ENCODE results near the gene RUFY1. TPM values are rescaled to one million over a fixed set of nuclear protein-coding genes. Genes with fewer than 3 reads are reported as not detected.

The RUFY1 gene
- total RNA-seq, 1 experiment from 2014 or later = 34.0 TPM

GRCh38 chr5:179599100-179599499 is 48.7 kb downstream of the RUFY1 start (continued):
- no peak for TF ChIP-seq E2F4 (CRISPR knock-in tag; IDR thresholded peaks at IDR 0.05; ENCODE audit: borderline replicate concordance, low read depth)
- TF ChIP-seq HMGA2 (CRISPR knock-in tag; IDR thresholded peaks at IDR 0.05) = no peak
- no peak for TF ChIP-seq NFYB (CRISPR knock-in tag; conservative IDR thresholded peaks at IDR 0.05; ENCODE audit: low read depth)
- TF ChIP-seq NR2C2 (CRISPR knock-in tag; IDR thresholded peaks at IDR 0.05) = no peak
- TF ChIP-seq CBFB (CRISPR knock-in tag; IDR thresholded peaks at IDR 0.05; ENCODE audit: low read depth) = no peak
- TF ChIP-seq SMAD3 (CRISPR knock-in tag; IDR thresholded peaks at IDR 0.05; ENCODE audit: borderline replicate concordance) = no peak

DNA sequence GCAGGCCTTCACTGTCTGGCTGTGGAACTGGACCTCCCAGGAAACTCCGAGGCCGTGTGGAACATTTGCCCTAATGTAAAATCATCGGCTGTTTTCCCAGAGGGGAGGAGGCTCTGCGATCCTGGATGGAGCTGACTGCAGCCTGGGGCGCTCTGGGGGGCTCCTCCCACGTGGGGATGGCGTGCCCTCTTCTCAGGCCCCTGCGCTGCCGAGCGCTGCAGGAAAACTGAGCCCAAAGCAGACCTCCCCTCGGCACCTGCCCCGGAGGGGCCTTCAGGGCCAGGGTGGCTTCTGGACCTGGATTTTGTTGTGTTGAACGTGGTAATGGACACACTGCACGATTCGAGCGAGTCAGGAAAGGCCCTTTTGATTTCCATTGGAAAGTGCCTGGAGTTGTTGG is 49.2 kb downstream of the RUFY1 start:
- H3K27me3 Mint-ChIP-seq (ENCODE audit: low read depth) = no peaks in the 10 kb centered on the region
- DNase-seq (ENCODE audit: low spot score) = no peak
- TF ChIP-seq, protein P1, sequence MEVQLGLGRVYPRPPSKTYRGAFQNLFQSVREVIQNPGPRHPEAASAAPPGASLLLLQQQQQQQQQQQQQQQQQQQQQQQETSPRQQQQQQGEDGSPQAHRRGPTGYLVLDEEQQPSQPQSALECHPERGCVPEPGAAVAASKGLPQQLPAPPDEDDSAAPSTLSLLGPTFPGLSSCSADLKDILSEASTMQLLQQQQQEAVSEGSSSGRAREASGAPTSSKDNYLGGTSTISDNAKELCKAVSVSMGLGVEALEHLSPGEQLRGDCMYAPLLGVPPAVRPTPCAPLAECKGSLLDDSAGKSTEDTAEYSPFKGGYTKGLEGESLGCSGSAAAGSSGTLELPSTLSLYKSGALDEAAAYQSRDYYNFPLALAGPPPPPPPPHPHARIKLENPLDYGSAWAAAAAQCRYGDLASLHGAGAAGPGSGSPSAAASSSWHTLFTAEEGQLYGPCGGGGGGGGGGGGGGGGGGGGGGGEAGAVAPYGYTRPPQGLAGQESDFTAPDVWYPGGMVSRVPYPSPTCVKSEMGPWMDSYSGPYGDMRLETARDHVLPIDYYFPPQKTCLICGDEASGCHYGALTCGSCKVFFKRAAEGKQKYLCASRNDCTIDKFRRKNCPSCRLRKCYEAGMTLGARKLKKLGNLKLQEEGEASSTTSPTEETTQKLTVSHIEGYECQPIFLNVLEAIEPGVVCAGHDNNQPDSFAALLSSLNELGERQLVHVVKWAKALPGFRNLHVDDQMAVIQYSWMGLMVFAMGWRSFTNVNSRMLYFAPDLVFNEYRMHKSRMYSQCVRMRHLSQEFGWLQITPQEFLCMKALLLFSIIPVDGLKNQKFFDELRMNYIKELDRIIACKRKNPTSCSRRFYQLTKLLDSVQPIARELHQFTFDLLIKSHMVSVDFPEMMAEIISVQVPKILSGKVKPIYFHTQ (CRISPR knock-in tag; IDR thresholded peaks at IDR 0.05) = no peak
- no peak overlapping the region for H3K4me3 Mint-ChIP-seq
- peaks cover 57% of the 10 kb centered on the region for H3K36me3 Mint-ChIP-seq
- no peak for ATAC-seq
- no peaks in the 10 kb centered on the region for H3K9me3 Mint-ChIP-seq
- no peaks in the 10 kb centered on the region for H3K4me1 Mint-ChIP-seq
- ChIA-PET CTCF (interaction anchor here (1.2 kb wide), 1 partner anchor 69 kb away, joined by 3 read pairs; no protein-coding TSS in a partner anchor), POLR2A (no interaction called here)
- H3K27ac Mint-ChIP-seq = no peak overlapping the region

DNA sequence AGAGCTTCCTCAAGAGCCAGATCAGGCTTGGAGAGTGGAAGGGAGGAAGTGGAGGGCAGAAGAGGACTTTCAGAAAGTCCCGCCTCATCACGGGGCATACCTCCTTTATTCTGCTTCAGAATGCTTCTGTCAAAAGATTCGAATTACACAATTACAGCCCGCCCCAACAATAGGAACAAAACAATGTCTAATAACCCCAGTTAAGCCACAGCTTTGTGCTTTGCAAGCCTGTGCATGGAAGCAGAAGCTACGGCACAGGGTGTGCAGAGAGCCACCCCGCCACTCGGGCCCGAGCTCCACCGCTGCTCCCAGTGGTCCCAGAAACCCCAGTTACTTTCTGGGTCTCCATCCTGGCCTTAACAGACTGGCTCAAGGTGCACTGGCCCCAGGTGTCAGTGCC is 49.6 kb downstream of the RUFY1 start:
- no peaks in the 10 kb centered on the region for H3K9me3 Mint-ChIP-seq
- ChIA-PET CTCF (interaction anchor here (0.6 to 1.2 kb wide), 2 partner anchors 68 to 176 kb away, joined by 3 to 4 read pairs; no protein-coding TSS in a partner anchor), POLR2A (interaction anchor here (0.7 kb wide), 1 partner anchor 397 kb away, joined by 10 read pairs; no protein-coding TSS in a partner anchor)
- H3K27me3 Mint-ChIP-seq (ENCODE audit: low read depth) = no peaks in the 10 kb centered on the region
- peaks cover 53% of the 10 kb centered on the region for H3K36me3 Mint-ChIP-seq
- H3K4me1 Mint-ChIP-seq = no peaks in the 10 kb centered on the region
- H3K4me3 Mint-ChIP-seq = no peak overlapping the region
- ATAC-seq (no peak), DNase-seq (ENCODE audit: low spot score) (no peak)
- no peak overlapping the region for H3K27ac Mint-ChIP-seq
- TF ChIP-seq GRHL2 (CRISPR knock-in tag; IDR thresholded peaks at IDR 0.05; ENCODE audit: insufficient replicate concordance, severe bottlenecking) (no peak), E2F1 (CRISPR knock-in tag; IDR thresholded peaks at IDR 0.05) (no peak), GTF2I (CRISPR knock-in tag; conservative IDR thresholded peaks at IDR 0.05) (no peak), ZNF416 (CRISPR knock-in tag; IDR thresholded peaks at IDR 0.05) (no peak), ZBTB21 (CRISPR knock-in tag; IDR thresholded peaks at IDR 0.05; ENCODE audit: borderline replicate concordance) (no peak), SMAD3 (CRISPR knock-in tag; IDR thresholded peaks at IDR 0.05; ENCODE audit: borderline replicate concordance) (no peak), SP1 (CRISPR knock-in tag; conservative IDR thresholded peaks at IDR 0.05) (no peak), FOXJ3 (CRISPR knock-in tag; IDR thresholded peaks at IDR 0.05; ENCODE audit: borderline replicate concordance) (no peak)
- TF ChIP-seq, protein P2, sequence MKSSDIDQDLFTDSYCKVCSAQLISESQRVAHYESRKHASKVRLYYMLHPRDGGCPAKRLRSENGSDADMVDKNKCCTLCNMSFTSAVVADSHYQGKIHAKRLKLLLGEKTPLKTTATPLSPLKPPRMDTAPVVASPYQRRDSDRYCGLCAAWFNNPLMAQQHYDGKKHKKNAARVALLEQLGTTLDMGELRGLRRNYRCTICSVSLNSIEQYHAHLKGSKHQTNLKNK (CRISPR knock-in tag; IDR thresholded peaks at IDR 0.05) = no peak
- TF ChIP-seq, protein P3, sequence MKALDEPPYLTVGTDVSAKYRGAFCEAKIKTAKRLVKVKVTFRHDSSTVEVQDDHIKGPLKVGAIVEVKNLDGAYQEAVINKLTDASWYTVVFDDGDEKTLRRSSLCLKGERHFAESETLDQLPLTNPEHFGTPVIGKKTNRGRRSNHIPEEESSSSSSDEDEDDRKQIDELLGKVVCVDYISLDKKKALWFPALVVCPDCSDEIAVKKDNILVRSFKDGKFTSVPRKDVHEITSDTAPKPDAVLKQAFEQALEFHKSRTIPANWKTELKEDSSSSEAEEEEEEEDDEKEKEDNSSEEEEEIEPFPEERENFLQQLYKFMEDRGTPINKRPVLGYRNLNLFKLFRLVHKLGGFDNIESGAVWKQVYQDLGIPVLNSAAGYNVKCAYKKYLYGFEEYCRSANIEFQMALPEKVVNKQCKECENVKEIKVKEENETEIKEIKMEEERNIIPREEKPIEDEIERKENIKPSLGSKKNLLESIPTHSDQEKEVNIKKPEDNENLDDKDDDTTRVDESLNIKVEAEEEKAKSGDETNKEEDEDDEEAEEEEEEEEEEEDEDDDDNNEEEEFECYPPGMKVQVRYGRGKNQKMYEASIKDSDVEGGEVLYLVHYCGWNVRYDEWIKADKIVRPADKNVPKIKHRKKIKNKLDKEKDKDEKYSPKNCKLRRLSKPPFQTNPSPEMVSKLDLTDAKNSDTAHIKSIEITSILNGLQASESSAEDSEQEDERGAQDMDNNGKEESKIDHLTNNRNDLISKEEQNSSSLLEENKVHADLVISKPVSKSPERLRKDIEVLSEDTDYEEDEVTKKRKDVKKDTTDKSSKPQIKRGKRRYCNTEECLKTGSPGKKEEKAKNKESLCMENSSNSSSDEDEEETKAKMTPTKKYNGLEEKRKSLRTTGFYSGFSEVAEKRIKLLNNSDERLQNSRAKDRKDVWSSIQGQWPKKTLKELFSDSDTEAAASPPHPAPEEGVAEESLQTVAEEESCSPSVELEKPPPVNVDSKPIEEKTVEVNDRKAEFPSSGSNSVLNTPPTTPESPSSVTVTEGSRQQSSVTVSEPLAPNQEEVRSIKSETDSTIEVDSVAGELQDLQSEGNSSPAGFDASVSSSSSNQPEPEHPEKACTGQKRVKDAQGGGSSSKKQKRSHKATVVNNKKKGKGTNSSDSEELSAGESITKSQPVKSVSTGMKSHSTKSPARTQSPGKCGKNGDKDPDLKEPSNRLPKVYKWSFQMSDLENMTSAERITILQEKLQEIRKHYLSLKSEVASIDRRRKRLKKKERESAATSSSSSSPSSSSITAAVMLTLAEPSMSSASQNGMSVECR (CRISPR knock-in tag; IDR thresholded peaks at IDR 0.05; ENCODE audit: borderline replicate concordance) = no peak
- TF ChIP-seq, protein P4, sequence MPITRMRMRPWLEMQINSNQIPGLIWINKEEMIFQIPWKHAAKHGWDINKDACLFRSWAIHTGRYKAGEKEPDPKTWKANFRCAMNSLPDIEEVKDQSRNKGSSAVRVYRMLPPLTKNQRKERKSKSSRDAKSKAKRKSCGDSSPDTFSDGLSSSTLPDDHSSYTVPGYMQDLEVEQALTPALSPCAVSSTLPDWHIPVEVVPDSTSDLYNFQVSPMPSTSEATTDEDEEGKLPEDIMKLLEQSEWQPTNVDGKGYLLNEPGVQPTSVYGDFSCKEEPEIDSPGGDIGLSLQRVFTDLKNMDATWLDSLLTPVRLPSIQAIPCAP (CRISPR knock-in tag; IDR thresholded peaks at IDR 0.05) = no peak
- TF ChIP-seq, protein P5, sequence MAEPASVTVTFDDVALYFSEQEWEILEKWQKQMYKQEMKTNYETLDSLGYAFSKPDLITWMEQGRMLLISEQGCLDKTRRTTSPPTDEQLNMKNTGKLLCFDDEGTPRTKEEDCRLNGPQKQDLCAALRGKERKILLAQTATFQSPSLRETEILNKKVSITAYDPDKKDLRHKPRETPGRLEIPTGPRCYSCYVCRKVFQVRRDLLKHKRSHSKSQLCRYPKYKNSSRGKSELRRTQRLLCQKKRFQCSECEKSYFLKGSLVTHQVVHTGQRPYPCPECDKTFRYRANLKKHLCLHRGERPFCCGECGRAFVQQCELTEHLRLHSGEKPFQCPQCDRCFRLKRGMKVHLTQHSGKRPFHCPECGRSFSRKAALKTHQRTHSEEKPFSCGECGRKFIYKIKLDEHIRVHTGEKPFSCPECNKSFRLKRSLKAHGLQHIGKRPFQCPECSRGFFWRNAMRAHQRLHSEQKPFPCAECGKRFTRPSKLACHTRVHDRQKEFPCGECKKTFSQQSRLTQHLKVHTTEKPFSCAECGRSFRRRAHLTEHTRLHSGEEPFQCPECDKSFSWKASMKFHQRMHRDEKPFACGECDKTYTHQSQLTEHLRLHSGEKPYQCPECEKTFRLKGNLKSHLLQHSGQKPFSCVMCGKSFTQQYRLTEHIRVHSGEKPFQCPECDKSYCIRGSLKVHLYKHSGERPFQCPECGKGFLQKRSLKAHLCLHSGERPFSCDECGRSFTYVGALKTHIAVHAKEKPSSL (CRISPR knock-in tag; conservative IDR thresholded peaks at IDR 0.05) = no peak
